Stimulated activated CD8-positive, alpha-beta memory T cell treated with anti-CD3 and anti-CD28 coated beads, Interleukin-12 subunit alpha, Interleukin-12 subunit beta, amount 100 ng/mL, for 24 hours (primary cell): ENCODE data around the gene GPI.
"Not testable (repeated sequence)": the region's sequence is repeated elsewhere in the genome, so short reads cannot be mapped to it uniquely, and the experiment has no call there.

Experiments used
- DNase-seq: peaks from one replicate; pipeline ENCODE4 v3.0.0-alpha.2; 2020; ENCODE audit errors: extremely low read depth

The GPI gene

DNA sequence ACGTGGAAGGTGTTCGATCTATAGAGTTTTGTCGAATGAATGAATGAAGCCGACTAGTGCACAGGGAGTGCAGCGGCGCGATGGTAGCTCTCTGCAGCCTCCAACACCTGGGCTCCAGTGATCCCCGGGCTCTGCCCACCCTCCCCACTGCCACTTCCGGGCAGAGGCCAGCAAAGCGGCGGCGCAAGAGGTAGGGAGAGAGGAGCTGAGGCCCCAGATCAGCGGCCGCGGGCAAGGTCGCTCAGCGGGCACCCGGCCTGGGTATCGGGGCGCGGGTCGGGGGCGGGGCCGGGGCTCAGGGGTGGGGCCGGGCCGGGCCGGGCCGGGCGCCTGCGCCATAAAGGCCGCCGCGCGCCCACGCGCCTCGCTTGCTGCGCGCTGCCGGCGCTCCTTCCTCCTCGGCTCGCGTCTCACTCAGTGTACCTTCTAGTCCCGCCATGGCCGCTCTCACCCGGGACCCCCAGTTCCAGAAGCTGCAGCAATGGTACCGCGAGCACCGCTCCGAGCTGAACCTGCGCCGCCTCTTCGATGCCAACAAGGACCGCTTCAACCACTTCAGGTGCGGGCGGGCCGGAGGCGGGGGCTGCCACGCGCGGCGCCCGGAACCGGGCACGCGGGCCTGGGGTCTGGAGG, at the start of gene GPI:
Gene GPI, plus strand, starts transcription at position 367 of the 633 bp plus-strand sequence. Its CDS starts 71 bp downstream, at position 438.
- peak; percentile 41 for DNase-seq

DNA sequence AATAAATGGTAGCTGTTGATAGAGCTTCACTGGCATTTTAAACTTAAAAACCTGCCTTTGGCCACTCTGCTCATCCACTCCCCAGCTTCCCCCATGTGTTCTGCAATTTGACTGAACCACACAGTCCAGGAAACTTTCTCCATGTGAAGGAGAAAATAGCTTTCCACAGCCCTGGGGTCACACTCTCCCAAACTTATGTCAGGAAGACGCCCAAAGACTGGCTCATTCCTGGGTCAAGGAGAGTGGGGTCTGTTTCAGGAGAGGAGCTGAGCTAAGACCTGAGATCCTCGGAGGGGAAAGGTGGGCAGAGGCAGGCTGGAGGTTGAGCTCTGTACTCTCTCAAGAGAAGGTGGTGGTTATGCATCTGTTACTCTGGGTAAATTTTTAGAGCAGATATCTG, 48.7 kb upstream of the GPI start:
- no peak for DNase-seq

DNA sequence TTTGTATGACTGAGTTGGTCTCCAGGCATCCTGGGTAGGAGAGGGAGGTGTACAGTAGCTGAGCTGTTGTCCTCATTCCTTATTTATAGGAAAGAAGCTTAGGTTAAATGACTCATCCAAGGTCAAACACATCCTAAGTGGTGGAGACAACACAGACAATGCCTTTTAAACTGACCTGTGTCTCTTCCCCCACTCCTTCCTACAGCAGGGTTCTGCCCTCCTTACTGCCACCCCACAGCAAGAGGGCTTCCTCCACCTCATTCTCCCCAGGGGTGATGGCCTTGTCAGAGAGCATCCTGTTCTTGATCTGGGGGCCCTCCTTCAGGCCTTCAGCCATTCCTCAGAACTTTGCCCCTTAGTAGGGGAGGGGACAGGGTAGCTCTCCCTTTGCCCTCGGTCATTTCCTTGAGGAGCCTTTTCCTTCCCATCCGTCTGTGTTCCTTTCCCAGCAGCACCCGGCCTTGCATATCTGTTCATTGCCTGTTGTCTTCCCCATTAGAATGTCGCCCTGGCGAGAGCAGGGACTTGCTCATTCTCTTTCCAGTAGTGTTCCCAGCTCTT, 48.2 kb upstream of the GPI start:
- no peak for DNase-seq

DNA sequence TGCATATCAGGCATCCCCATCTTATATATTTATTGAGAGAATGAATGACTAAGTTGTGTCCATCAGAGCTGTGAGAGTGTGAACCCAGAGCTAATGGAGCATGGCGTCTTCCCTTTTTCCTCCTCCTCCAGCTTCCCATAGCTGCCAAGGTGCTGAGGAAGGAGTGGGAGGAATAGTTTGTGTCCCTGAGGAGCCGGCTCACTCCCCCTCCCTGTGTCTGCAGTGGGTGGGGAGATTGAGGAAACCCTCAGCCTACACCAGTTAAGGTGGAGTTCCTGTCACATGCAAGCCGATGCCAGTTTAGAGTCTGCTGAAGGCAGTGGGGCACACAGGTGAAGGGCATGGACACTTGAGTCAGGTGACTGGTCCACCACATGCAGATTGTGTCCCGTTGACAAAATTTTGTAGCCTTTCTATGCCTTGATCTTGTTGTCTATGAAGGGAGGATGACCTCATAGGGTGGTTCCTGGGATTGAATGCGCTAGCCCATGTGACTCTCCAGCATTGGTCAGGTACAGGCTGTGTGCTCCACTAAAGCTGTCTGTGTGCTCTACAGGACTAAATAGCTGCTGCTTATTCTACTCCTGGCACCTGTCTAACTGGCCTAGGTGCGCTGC, 47.6 kb upstream of the GPI start:
- no peak for DNase-seq

DNA sequence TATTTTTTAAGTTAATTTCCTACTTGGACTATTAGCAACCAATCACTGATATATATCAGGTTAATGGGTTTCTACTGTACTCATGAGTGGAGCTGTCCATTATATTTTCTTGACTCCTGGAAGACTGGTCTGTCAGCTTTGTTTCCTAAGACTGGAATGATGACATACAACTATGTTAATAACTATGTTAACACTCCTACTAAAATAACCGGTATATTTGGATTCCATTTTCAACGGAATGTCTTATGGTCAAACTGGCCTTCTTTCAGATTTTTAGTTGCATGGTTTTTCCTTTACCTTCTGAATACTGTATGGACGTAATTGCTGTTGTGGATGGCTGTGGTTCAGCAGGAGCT, 45.8 kb upstream of the GPI start:
- no peak for DNase-seq

DNA sequence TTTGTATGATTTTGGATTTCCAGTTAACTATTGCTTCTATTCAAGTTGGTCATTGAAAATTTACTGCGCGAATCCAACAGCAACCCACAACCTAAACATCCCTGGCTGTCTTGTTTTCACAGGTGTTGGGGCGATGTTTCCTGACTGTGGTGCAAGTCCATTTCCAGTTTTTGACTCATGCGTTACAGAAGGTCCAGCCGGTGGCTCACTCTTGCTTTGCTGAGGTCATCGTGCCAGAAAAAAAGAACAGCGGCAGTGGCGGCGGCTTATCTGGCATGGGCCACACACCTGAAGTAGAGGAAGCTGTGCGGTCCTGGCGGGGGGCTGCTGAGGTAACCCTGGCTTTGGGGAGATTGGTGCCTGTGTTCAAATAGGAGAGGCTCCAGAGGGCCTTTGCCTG, 45.2 kb upstream of the GPI start:
- DNase-seq, result no peak

DNA sequence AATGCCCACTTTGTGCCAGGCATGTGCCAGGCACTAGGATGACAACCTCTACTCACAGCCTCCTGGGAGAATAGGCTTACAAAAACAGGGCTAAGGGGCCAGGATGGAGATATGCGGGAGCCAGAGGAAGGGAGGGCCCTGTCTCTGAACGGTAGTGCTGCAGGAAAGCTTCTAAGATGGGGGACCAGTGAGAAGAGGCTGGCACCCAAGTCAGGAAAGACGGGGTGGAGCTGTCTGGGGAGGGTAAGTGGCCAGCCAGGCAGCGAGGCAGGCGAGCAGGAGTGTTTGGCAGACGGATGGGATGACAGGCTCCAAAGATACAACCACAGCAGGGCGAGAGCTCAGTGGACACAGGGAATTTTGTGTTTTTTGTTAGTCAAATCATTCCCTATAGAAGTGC, 44.7 kb upstream of the GPI start:
- no peak for DNase-seq

DNA sequence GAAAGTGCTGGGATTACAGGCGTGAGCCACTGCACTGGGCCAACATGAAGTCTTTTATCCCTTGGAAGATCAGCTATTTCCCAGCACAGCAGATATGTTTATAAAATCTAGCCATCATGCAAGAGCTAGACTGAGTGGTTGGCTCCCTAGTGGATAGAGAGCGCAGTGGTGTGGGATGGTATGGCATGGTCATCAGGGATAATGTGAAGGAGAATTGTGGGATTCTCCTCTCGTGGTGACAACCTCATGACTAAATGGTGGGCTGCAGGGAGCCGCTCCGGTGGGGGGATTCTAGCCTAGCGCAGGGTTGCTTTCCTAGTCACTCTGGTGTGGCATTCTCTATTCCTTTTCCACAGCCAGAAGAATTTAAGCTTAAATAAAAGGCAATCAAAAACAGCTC, 43.3 kb upstream of the GPI start:
- no peak for DNase-seq

DNA sequence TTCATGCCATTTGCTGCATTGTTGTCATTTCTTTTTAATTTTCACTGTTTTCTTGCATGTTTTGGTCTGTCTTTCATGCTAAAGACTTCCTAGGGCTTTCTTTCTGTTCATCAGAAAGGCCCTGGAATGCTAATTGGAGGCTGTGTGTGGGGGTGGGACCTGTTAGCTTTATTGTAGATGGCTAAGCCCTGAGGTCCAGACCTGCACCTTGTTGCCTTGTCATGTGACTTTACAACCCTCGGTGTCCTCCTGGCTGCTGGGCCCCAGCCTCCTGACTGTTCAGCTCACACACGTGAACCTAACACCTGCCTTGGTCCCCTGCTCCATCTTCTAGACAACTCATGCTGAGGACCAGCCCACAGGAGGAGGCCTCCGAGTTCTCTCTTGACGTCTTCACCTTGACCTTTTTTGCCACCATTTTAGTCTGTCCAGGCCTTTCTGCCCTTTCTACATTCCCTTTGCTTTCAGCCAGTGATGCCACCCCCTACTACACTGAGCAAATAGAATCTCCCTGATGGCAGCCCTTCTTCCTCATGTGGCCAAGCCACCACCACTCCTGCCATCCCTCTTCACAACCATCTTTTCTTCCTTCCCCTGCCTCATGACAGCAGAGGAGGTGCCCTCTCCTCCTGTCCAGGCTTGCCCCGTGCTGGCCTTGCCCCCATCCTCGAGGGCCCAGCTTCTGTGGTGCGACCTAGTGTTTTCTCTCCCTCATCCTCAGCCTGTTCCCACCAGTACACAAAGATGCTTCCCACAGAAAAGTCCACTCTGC, 41.4 kb upstream of the GPI start:
- no peak for DNase-seq

DNA sequence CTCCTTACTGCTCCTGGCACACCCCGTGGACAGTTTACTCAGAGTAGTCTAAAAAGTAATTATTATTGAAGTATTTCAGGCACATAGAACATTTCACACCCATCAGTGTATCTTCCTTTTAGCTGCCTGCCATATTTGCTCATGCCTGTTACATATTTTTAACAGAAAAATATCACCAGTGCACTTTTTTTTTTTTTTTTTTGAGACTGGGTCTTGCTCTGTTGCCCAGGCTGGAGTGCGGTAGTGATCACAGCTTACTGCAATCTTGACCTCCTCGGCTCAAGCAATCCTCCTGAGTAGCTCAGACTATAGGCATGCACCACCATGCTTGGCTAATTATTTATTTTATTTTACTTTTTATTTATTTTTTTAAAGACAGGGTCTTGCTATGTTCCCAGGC, 40.7 kb upstream of the GPI start:
- no peak for DNase-seq

DNA sequence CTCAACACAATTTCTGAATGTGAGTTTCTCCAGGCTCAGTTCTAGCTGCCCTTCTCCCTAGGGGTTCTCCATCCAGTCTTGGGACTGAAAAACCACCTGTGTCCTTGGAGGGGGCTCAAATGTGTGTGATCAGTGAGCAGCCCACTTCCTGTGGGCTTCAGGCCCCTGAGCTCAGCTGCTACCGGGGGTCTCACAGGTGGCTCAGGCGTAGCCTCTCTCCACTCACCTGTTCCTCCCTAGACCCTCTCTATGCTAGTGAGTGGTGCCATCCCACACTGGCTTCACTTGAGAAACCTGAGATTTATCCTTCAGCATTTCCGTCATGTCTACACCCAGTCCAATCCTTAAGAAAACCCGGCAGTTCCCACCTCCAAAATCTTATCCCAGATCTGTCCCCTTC, 39.8 kb upstream of the GPI start:
- no peak for DNase-seq

DNA sequence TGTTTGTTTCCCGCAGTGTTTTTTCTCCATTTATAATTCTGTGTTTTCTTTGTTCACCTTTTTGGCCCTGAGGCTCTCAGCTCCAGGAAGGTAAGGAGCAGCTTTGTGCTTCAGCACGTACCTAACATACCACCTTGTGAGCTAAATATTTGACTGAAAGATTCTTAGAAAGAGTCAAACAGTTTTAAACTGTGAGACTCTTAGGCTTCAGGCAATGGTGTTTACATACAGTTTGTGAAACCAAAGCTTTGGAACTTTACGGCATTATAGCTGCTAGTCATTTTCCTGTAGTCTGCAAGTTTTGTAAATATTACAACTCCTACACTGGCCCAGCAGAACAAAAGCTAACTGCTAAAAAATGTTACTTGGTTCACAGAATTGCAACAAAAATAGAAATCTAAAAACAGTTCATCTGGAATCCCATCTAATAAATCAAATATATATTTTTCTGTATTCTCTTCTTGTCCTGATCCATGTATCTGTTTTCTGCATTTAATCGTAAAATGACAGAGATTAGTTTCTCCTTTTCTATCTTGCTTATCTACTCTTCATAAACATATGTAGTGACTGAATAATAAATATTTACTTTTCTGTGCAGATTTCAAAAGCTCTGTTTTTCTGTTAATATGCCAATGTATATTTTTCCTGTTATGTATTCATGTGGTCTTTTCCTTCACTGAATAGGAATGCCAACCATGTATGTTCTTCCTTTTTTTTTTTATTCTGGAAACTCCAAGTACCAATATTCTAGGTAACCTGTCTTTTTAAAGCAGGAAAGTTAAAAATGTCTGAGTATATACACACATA, 38.8 kb upstream of the GPI start:
- no peak for DNase-seq

DNA sequence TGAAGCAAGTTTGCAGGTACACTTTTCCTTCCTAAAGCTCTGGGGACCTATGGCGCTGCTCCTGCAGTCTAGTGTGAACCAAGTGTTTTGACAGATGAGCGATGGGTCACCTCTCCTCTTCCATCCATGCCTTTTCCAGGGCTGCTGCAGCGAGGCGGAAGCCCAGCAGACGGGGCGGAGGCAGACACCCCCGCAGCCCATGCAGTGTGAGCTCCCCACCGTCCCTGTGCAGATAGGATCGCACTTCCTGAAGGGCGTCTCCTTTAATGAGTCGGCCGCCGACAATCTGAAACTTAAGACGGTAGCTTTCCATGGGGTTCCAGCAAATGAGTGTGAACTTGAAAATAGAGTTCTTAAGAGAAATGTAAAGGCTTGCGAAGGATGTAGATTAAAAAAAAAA, 37.1 kb upstream of the GPI start:
- DNase-seq, result no peak

DNA sequence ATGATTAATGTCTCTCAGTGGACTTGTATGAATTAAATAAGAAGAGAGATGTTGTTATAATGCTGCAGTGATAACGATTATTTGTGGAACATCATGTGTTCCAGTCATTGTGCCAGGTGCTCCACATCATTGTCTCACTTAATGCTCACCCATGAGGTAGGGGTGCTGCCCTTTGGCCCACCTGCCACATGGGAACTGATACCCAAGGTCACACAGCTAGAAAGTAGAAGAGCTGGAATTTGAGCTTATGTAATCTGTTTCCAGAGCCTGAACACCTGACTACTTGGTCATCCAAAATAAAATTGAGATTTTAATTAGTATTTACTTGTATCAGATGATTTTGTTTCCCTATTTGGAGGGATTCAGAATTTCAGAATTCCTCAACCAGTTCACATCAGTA, 36.0 kb upstream of the GPI start:
- no peak for DNase-seq

DNA sequence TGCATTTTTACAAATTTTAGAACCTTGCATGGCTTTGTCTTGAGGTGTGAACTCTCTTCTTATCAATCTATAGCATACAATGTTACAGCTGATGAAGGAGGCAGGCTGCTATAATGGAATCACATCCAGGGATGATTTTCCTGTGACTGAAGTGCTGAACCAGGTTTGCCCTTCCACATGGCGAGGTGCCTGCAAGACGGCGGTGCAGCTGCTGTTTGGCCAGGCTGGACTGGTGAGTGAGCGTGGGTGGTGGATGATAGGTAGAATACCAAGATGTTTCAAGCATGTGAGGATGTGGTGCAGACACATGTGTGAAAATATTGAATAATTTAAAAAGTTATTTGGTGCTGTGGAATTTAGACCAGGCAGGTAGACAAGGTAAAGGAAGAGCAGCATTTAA, 34.9 kb upstream of the GPI start:
- DNase-seq, result no peak

DNA sequence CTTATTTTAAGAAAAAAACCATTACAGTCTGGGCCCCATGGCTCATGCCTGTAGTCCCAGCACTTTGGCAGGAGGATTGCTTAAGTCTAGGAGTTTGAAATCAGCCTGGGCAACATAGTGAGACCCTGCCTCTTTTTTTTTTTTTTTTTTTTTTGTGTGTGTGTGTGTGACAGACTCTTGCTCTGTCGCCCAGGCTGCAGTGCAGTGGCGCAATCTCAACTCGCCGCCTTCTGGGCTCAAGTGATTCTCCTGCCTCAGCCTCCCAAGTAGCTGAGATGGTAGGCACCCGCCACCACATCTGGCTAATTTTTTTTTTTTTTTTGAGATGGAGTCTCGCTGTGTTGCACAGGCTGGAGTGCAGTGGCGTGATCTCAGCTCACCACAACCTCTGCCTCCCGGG, 34.4 kb upstream of the GPI start:
- not testable (repeated sequence) for DNase-seq

DNA sequence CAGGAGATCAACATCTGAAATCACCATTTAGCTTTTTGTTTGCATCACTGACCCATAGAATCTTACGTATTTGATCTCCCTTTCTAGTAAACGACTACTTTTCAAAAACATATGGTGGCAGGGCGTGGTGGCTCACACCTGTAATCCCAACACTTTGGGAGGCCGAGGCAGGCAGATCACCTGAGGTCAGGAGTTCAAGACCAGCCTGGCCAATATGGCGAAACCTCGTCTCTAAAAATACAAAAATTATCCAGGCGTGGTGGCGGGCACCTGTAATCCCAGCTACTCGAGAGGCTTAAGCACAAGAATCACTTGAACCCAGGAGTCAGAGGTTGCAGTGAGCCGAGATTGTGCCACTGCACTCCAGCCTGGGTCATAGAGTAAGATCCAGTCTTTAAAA, 33.4 kb upstream of the GPI start:
- not testable (repeated sequence) for DNase-seq

DNA sequence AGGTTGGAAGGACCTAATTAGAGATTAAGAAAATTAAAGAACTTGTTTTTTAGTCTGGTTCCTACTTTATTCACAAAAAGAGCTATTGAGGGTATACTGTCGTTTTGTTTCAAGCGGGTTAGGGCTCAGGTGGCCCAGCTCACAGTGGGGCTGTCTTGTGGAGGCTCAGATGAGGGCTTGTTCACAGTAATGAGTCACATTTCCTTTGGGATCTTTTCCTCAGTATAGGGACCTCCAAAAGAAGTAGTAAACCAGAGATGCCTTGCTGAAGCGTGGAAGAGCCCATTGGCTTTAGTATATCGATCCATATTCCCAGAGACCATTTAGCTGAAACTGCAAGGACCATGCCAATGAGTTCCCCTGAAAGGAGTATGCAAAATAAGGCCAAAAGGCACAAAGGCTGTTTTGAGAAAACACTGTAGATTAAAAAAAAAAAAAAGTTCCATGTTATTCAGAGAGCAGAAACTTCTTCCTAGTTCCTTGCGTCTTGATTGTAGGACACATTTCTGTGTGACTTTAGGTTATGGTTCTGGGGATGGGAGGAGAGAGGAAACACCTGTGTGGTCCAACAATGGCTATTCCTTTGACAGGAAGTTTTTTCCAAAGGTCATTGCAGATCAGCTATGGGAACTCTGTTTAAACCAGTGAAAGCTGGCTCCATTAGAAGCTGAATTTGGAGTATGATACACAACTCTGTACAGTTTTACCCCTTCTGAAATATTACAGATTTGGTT, 32.8 kb upstream of the GPI start:
- no peak for DNase-seq

DNA sequence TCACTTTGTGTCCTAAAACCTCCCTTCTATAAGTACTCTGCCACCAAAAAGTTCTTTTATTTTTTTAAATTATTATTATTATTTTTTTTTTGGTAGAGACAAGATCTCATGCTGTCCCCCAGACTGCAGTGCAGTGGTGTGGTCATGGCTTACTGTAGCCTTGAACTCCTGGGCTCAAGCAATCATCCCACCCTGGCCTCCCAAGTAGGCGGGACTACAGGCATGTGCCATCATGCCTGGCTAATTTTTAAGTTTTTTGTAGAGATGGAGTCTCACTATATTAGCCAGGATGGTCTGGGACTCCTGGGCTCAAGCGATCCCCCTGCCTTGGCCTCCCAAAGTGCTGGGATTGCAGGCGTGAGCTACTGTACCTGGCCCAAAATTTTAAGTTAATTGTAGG, 29.1 kb upstream of the GPI start:
- DNase-seq, result no peak

DNA sequence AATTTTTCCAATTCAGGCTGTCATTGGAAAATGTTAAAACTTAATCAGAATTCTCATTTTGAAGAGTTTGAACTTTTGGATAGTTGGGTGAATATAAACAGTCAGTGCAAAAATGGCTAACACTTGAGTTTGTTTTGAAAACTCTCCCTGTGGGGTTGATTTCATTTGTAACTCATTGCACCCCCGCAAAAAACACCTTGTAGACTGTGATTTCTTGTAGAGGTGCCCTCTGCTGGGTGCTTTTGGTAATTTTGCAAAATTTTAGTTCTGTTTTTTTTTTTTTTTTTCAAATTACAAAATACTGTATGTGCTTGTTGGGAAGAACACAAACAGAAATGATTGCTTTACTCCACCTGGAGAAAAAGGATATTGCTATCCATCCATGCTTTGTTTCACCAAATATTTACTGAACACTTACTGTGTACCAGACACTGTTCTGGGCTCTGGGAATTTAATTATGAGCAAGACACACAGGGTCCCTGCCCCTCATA, 28.2 kb upstream of the GPI start:
- no peak for DNase-seq

DNA sequence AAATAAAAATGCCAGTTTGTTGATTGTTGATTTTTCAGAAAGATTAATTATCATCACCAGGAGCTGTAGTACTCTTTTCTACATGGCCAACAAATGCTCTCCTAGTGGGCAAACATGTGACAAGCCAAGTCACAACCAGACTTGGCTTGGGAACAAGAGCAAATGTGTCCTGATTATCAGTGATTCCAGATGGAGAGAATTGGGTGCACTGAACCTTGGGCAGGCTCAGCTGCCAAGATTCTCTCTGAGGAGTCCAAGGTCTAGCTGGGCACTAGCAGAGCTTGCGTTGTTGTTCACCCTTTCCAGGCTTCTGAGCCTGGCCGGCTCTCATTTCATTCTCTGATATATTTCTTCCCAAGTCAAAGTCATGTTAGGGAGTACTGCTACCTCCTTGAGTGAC, 27.3 kb upstream of the GPI start:
- DNase-seq, result no peak
